Forelimb muscle (tissue), 1 donor: ENCODE results near the gene PDLIM5. TPM values are rescaled to one million over a fixed set of nuclear protein-coding genes. Genes with fewer than 3 reads are reported as not detected.

ENCODE experiments used
- DNase-seq: peaks from one replicate; pipeline ENCODE4 v3.0.0-alpha.2; 2013; ENCODE audit warnings: low read depth
- polyA plus RNA-seq: library from polyadenylated mRNA; unstranded; fragments of 120-200 nt; gene quantifications from one replicate; pipeline ENCODE4 v1.2.1, GENCODE V29; 2013; ENCODE audit not compliant: insufficient read length

PDLIM5 gene
- polyA plus RNA-seq, 1 donor = 303 TPM

GRCh38 chr4:94428884-94429283, 22.9 kb upstream of the PDLIM5 start:
- DNase-seq = no peak

GRCh38 chr4:94430406-94430805, 21.3 kb upstream of the PDLIM5 start:
- DNase-seq = no peak

- no peak for DNase-seq
Measured at GRCh38 chr4:94431388-94431787, 20.4 kb upstream of the PDLIM5 start.

GRCh38 chr4:94434505-94434904, 17.2 kb upstream of the PDLIM5 start:
- no peak for DNase-seq

- no peak for DNase-seq
Measured at GRCh38 chr4:94435874-94436273, 15.9 kb upstream of the PDLIM5 start.

GRCh38 chr4:94436512-94436911, 15.2 kb upstream of the PDLIM5 start:
- no peak for DNase-seq

- DNase-seq = no peak
Measured at GRCh38 chr4:94439606-94440005, 12.1 kb upstream of the PDLIM5 start.

- DNase-seq = no peak
Measured at GRCh38 chr4:94441838-94442237, 9.9 kb upstream of the PDLIM5 start.

- no peak for DNase-seq
Measured at GRCh38 chr4:94442251-94442650, 9.5 kb upstream of the PDLIM5 start.

- DNase-seq = no peak
Measured at GRCh38 chr4:94446386-94446785, 5.4 kb upstream of the PDLIM5 start.

GRCh38 chr4:94447754-94448411, 3.9 kb upstream of the PDLIM5 start:
- no peak for DNase-seq

GRCh38 chr4:94448815-94449375, 2.8 kb upstream of the PDLIM5 start:
- DNase-seq = no peak

GRCh38 chr4:94451051-94451694, 569 bp upstream of the PDLIM5 start:
- no peak for DNase-seq

GRCh38 chr4:94452476-94453371, 982 bp downstream of the PDLIM5 start:
- DNase-seq = no peak

GRCh38 chr4:94453391-94453963, 1.7 kb downstream of the PDLIM5 start:
- no peak for DNase-seq

GRCh38 chr4:94454405-94454804, 2.7 kb downstream of the PDLIM5 start:
- DNase-seq = no peak

GRCh38 chr4:94455081-94455480, 3.3 kb downstream of the PDLIM5 start:
- DNase-seq = no peak

GRCh38 chr4:94457692-94458106, 6.0 kb downstream of the PDLIM5 start:
- DNase-seq = no peak

- DNase-seq = no peak
Measured at GRCh38 chr4:94458682-94459081, 6.9 kb downstream of the PDLIM5 start.

GRCh38 chr4:94459462-94460161, 7.9 kb downstream of the PDLIM5 start:
- DNase-seq = no peak

- no peak for DNase-seq
Measured at GRCh38 chr4:94461506-94461905, 9.8 kb downstream of the PDLIM5 start.
